Osteoblast (primary cell): Measurements from ENCODE around the gene RAI1. TPM values are rescaled to one million over a fixed set of nuclear protein-coding genes. Genes with fewer than 3 reads are reported as not detected.

Experiments
- DNase-seq: peaks from one replicate; pipeline ENCODE4 v3.0.0; 2011; ENCODE audit warnings: low spot score, mixed read lengths; ENCODE audit not compliant: insufficient read length; ENCODE audit errors: missing footprints
- H2AFZ ChIP-seq: 2 replicates; pipeline ENCODE4 v1.6.0; 2011; ENCODE audit warnings: mild to moderate bottlenecking, low read length
- H3K27ac ChIP-seq: 2 replicates; pipeline ENCODE4 v1.5.1; 2011; ENCODE audit warnings: mild to moderate bottlenecking, low read depth, low read length, moderate library complexity
- H3K27me3 ChIP-seq: 2 replicates; pipeline ENCODE4 v1.6.0; 2012; ENCODE audit warnings: mild to moderate bottlenecking, control low read depth, inconsistent platforms, low read length, moderate library complexity; ENCODE audit not compliant: insufficient read depth
- H3K36me3 ChIP-seq: 2 replicates; pipeline ENCODE4 v1.5.1; 2011; ENCODE audit warnings: mild to moderate bottlenecking, low read length, control low read depth, moderate library complexity; ENCODE audit not compliant: insufficient read depth
- H3K4me1 ChIP-seq: 2 replicates; pipeline ENCODE4 v1.5.1; 2011; ENCODE audit warnings: mild to moderate bottlenecking, low read length, control low read depth, moderate library complexity; ENCODE audit not compliant: insufficient read depth
- H3K4me2 ChIP-seq: 2 replicates; pipeline ENCODE4 v1.6.0; 2011; ENCODE audit warnings: mild to moderate bottlenecking, low read length; ENCODE audit not compliant: insufficient read depth
- H3K4me3 ChIP-seq: fragments of 200-600 bp; sonication (generic); 3 replicates; pipeline ENCODE4 v1.5.1; 2012; ENCODE audit warnings: mild to moderate bottlenecking, low read length, inconsistent platforms; ENCODE audit not compliant: insufficient read depth
- H3K79me2 ChIP-seq: 2 replicates; pipeline ENCODE4 v1.6.0; 2012; ENCODE audit warnings: mild to moderate bottlenecking, low read length, control low read depth, inconsistent platforms; ENCODE audit not compliant: insufficient read depth
- H3K9me3 ChIP-seq: 2 replicates; pipeline ENCODE4 v1.5.1; 2011; ENCODE audit warnings: low read depth, low read length, control low read depth
- H4K20me1 ChIP-seq: 2 replicates; pipeline ENCODE4 v1.6.0; 2012; ENCODE audit warnings: mild to moderate bottlenecking, low read length, control low read depth; ENCODE audit not compliant: insufficient read depth
- CTCF ChIP-seq: IDR thresholded peaks from 2 replicates; pipeline ENCODE4 v1.5.1; 2011; ENCODE audit warnings: mild to moderate bottlenecking, low read depth, low read length, moderate library complexity; ENCODE audit errors: extremely low read depth
- total RNA-seq: library from RNA; depleted of rRNA; stranded (reverse); fragments of >200 nt; gene quantifications from 2 replicates; pipeline ENCODE4 v1.2.3, GENCODE V29; 2012

The RAI1 gene
- total RNA-seq, 1 donor = 15.6 TPM

- peaks cover 89% of the 10 kb centered on the region for H3K79me2 ChIP-seq
- no peaks in the 10 kb centered on the region for H3K27me3 ChIP-seq
- H3K27ac ChIP-seq = peak overlapping the region; percentile 61
- no peaks in the 10 kb centered on the region for H3K9me3 ChIP-seq
- no peak overlapping the region for H3K4me3 ChIP-seq
- peaks cover 61% of the 10 kb centered on the region for H4K20me1 ChIP-seq
- H3K4me2 ChIP-seq = no peak overlapping the region
- peaks cover 48% of the 10 kb centered on the region for H3K4me1 ChIP-seq
- no peak for TF ChIP-seq CTCF
- no peak for DNase-seq
- no peaks in the 10 kb centered on the region for H3K36me3 ChIP-seq
- H2AFZ ChIP-seq = no peak overlapping the region
Observed at GRCh38 chr17:17738901-17739300, 57.6 kb downstream of the RAI1 start.

- peak; percentile 99 for DNase-seq
- Histone ChIP-seq H2AFZ (no peak overlapping the region), H3K79me2 (peaks cover 87% of the 10 kb centered on the region), H3K9me3 (no peaks in the 10 kb centered on the region), H3K27me3 (no peaks in the 10 kb centered on the region), H3K4me3 (peak overlapping the region; percentile 12), H3K4me1 (peaks cover 48% of the 10 kb centered on the region), H3K27ac (peak overlapping the region; percentile 61), H4K20me1 (peaks cover 63% of the 10 kb centered on the region), H3K36me3 (no peaks in the 10 kb centered on the region), H3K4me2 (peak overlapping the region; percentile 63)
- TF ChIP-seq CTCF = no peak
Observed at GRCh38 chr17:17739388-17740066, 58.3 kb downstream of the RAI1 start.

GRCh38 chr17:17740615-17741348, 59.5 kb downstream of the RAI1 start:
- H4K20me1 ChIP-seq = peaks cover 60% of the 10 kb centered on the region
- peaks cover 89% of the 10 kb centered on the region for H3K79me2 ChIP-seq
- H3K27ac ChIP-seq = peak overlapping the region; percentile 24
- H3K27me3 ChIP-seq = no peaks in the 10 kb centered on the region
- no peaks in the 10 kb centered on the region for H3K9me3 ChIP-seq
- H3K36me3 ChIP-seq = no peaks in the 10 kb centered on the region
- H3K4me3 ChIP-seq = no peak overlapping the region
- peak; percentile 73 for DNase-seq
- peaks cover 48% of the 10 kb centered on the region for H3K4me1 ChIP-seq
- no peak overlapping the region for H2AFZ ChIP-seq
- TF ChIP-seq CTCF = no peak
- H3K4me2 ChIP-seq = peak overlapping the region; percentile 26

GRCh38 chr17:17741349-17742023, 60.2 kb downstream of the RAI1 start:
- H2AFZ ChIP-seq = no peak overlapping the region
- TF ChIP-seq CTCF = peak; percentile 9
- H3K79me2 ChIP-seq = peaks cover 88% of the 10 kb centered on the region
- no peaks in the 10 kb centered on the region for H3K9me3 ChIP-seq
- peaks cover 55% of the 10 kb centered on the region for H4K20me1 ChIP-seq
- H3K27ac ChIP-seq = peak overlapping the region; percentile 24
- H3K36me3 ChIP-seq = no peaks in the 10 kb centered on the region
- H3K4me2 ChIP-seq = peak overlapping the region; percentile 26
- peak; percentile 93 for DNase-seq
- H3K4me3 ChIP-seq = peak overlapping the region; percentile 7
- H3K27me3 ChIP-seq = no peaks in the 10 kb centered on the region
- peaks cover 45% of the 10 kb centered on the region for H3K4me1 ChIP-seq
